ENCODE measurements around the gene PKP4. TPM values are rescaled to one million over a fixed set of nuclear protein-coding genes. Genes with fewer than 3 reads are reported as not detected.
A peak's percentile ranks its signal among the peaks of the same experiment; 100 is the strongest.

Gene PKP4
- total RNA-seq, 4 donors from 2014 or later: 58.2 to 115 (median 89.9) TPM

GRCh38 chr2:158725441-158725891, 268.7 kb downstream of the PKP4 start:
- Histone ChIP-seq H3K9me3 (no peaks in the 10 kb centered on the region), H3K27ac (no peak overlapping the region), H3K27me3 (peaks cover 9% of the 10 kb centered on the region), H3K36me3 (no peaks in the 10 kb centered on the region), H3K4me1 (no peaks in the 10 kb centered on the region), H3K4me3 (no peak overlapping the region)
- 61 to 65% methylated on average over 5 to 6 of the region's 7 CpGs for WGBS, 2 donors (ENCODE audit: low coverage in 1 of 2)
- no peak for ATAC-seq
- no peak for TF ChIP-seq POLR2AphosphoS5 (IDR thresholded peaks at IDR 0.05)
- TF ChIP-seq POLR2A (IDR thresholded peaks at IDR 0.05): no peak
- TF ChIP-seq CTCF (IDR thresholded peaks at IDR 0.05): no peak
- TF ChIP-seq EP300 (IDR thresholded peaks at IDR 0.05): no peak

DNA sequence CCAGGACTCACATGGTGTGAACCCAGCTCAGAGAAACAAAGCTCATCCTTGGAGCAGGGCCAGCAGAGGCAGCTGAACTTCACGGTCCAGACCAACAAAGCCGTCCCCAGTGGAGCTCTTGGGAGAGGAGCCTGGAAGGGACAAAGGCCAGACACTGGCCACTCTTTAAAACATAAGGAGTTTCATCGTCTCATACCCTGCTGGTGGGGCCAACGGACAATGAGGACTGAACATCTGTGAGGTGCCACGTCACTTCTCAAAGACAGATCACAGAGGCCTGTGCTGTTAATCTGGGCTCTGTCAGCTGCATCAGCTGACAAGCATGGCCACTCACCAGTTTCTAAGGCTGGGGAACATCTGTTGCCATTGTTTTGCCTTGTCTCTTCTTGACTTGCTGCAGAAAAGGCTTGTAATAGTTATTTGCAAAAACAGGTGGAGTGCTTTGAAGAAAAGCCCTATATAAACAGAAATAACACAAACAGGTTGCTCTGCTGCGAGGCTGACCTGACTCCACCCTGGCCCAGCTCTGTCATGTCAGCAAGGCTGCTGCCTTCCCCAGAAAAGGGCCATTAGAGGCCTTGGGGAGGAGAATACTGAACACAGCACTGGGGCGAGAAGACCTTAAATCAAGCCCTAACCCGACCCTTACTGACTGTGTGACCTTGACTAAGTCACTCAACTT, 270.3 kb downstream of the PKP4 start:
- WGBS, 2 donors (ENCODE audit: low coverage in 1 of 2): 33 to 69% methylated on average over 2 to 4 of the region's 8 CpGs
- TF ChIP-seq POLR2A (IDR thresholded peaks at IDR 0.05): no peak
- TF ChIP-seq CTCF (IDR thresholded peaks at IDR 0.05): no peak
- no peak for TF ChIP-seq POLR2AphosphoS5 (IDR thresholded peaks at IDR 0.05)
- TF ChIP-seq EP300 (IDR thresholded peaks at IDR 0.05): no peak
- ATAC-seq: peak; percentile 34
- H3K9me3 ChIP-seq: no peaks in the 10 kb centered on the region
- H3K27ac ChIP-seq: no peak overlapping the region
- no peaks in the 10 kb centered on the region for H3K4me1 ChIP-seq
- no peaks in the 10 kb centered on the region for H3K36me3 ChIP-seq
- H3K4me3 ChIP-seq: no peak overlapping the region
- H3K27me3 ChIP-seq: no peaks in the 10 kb centered on the region

GRCh38 chr2:158728422-158728821, 271.7 kb downstream of the PKP4 start:
- no peaks in the 10 kb centered on the region for H3K36me3 ChIP-seq
- H3K27ac ChIP-seq: no peak overlapping the region
- no peak for ATAC-seq
- peaks cover 6% of the 10 kb centered on the region for H3K27me3 ChIP-seq
- no peak overlapping the region for H3K4me3 ChIP-seq
- no peaks in the 10 kb centered on the region for H3K9me3 ChIP-seq
- TF ChIP-seq CTCF (IDR thresholded peaks at IDR 0.05) (no peak), EP300 (IDR thresholded peaks at IDR 0.05) (no peak), POLR2AphosphoS5 (IDR thresholded peaks at IDR 0.05) (no peak), POLR2A (IDR thresholded peaks at IDR 0.05) (no peak)
- no peaks in the 10 kb centered on the region for H3K4me1 ChIP-seq
- WGBS, 2 donors (ENCODE audit: low coverage in 1 of 2): 81 to 91% methylated on average over 3 to 6 of the region's 7 CpGs

DNA sequence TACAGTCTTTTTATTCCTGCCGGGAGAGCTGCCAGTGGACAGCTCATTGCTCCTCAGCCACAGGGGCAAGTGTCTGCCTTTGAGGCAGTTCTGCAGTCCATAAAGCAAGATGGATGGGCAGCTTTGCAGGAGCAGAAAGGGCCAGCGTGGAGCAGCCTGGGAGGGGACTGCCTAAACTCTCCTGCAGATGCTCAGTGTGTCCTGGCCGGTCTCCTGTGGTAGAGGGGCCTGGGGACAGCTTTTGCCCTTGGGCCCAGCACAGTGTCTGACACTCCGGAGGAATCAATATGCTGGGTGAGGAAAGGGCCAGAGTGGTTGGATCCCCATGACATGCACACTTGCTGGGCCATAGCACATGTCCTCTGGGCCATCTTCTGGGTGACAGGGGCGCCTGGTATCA, 272.7 kb downstream of the PKP4 start:
- TF ChIP-seq POLR2A (IDR thresholded peaks at IDR 0.05) (no peak), POLR2AphosphoS5 (IDR thresholded peaks at IDR 0.05) (no peak), CTCF (IDR thresholded peaks at IDR 0.05) (no peak), EP300 (IDR thresholded peaks at IDR 0.05) (no peak)
- Histone ChIP-seq H3K36me3 (no peaks in the 10 kb centered on the region), H3K27me3 (peaks cover 6% of the 10 kb centered on the region), H3K4me1 (no peaks in the 10 kb centered on the region), H3K4me3 (no peak overlapping the region), H3K27ac (no peak overlapping the region), H3K9me3 (no peaks in the 10 kb centered on the region)
- ATAC-seq: no peak
- WGBS, 2 donors (ENCODE audit: low coverage in 1 of 2): no CpG with 5 or more reads among the region's 5 CpGs
